ENCODE results near the gene DMBT1.

Gene DMBT1

GRCh38 chr10:122560279-122560804, at the start of gene DMBT1:
TSS of gene DMBT1 (plus strand) at chr10:122560754. CDS start at chr10:122560771, 17 bp downstream.
- no peak for DNase-seq (ENCODE audit: low spot score)

GRCh38 chr10:122513053-122513452, 47.5 kb upstream of the DMBT1 start:
- DNase-seq (ENCODE audit: low spot score): no peak

GRCh38 chr10:122514045-122514840, 46.3 kb upstream of the DMBT1 start:
- DNase-seq (ENCODE audit: low spot score): no peak

GRCh38 chr10:122515022-122515424, 45.5 kb upstream of the DMBT1 start:
- DNase-seq (ENCODE audit: low spot score): no peak

DNA sequence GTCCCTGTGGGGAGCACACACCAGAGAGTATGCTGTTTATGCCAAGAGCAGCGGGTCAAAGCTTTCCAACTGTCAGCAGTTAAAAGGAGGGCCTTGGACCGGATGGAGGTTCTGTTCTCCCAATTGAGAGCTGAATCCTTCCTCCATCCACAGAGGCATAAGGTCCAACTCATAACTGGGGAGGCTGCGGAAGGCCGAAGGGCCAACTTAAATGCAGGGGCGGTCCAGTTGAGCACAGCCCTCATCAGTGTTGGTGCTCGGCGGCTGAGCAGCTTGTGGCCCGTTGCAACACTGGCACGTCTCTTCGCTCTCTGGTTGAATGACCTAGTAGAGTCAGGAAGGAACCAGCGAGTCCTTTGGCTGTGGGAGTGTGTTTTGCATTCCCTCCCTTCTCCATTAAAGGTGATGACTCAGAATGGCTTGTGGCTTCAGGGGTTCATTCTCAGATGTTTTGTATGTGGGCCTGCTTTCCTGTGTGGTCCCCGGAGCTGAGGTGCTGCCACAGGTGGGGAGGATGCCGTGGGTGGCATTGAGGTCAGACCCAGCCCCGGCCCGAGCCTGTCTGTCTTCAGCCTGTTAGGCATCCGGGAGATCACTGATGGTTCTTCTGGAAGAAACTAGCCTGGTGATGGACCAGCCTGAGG, 44.8 kb upstream of the DMBT1 start:
- no peak for DNase-seq (ENCODE audit: low spot score)

DNA sequence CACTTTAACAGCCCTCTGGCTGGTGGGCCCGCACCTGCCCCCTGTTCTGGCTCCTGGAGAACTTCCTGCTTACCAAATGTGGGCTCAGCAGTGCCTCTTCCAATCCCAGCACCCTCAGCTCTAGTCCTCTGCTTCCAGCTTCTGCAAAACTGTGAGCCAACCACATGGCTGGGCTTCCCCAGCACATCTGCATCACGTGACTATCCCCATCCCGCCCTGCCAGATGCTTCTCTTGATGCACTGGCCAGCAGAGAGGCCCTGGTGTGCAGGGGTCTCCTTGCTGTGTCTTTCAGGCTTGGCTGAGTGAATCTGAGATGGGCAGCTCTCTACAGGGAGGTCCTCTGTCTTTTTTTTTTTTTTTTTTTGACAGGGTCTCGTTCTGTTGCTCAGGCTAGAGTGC, 43.8 kb upstream of the DMBT1 start:
- no peak for DNase-seq (ENCODE audit: low spot score)

DNA sequence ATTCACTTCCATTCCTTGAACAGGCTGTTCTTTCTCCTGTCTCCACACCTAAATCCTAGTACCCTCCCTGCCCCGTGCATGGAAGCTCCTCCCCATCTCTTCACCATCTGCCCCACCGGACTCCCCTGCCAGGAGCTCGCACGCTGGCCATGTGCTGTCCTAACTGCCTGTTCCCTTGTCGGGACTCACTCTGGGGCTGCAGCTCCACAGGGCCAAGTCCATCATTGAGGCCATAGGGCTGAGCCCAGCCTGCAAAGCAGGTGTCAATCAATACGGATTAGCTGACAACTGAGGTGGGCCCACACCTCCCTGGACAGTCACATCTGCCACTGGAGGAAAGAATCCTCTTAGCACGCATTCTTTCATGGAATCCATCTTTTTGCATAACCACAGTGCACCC, 41.4 kb upstream of the DMBT1 start:
- DNase-seq (ENCODE audit: low spot score): no peak

GRCh38 chr10:122519873-122520272, 40.7 kb upstream of the DMBT1 start:
- no peak for DNase-seq (ENCODE audit: low spot score)

- no peak for DNase-seq (ENCODE audit: low spot score)
Measured at GRCh38 chr10:122521011-122521410, 39.5 kb upstream of the DMBT1 start.

DNA sequence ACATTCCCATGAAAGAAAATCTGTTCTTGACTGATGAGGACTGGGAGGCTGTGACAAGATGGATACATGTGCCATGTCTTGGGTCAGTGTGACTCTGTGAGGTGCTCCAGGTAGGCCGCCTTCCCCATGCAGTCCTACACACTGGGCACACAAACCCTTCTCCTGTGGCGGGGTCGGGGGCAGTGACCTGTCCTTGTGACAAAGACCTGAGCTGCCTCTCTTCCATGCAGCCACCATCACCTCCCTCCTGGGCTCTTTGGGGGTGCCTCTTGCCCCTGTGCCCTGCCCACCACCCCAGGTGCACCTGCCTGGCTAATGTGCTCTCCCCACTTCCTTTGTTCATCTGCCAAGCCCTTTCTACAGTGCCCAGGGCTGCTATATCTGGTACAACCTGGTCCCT, 35.7 kb upstream of the DMBT1 start:
- no peak for DNase-seq (ENCODE audit: low spot score)

- peak; percentile 78 for DNase-seq (ENCODE audit: low spot score)
Measured at GRCh38 chr10:122525788-122526187, 34.8 kb upstream of the DMBT1 start.

GRCh38 chr10:122526892-122527291, 33.7 kb upstream of the DMBT1 start:
- DNase-seq (ENCODE audit: low spot score): no peak

- no peak for DNase-seq (ENCODE audit: low spot score)
Measured at GRCh38 chr10:122530177-122530576, 30.4 kb upstream of the DMBT1 start.

DNA sequence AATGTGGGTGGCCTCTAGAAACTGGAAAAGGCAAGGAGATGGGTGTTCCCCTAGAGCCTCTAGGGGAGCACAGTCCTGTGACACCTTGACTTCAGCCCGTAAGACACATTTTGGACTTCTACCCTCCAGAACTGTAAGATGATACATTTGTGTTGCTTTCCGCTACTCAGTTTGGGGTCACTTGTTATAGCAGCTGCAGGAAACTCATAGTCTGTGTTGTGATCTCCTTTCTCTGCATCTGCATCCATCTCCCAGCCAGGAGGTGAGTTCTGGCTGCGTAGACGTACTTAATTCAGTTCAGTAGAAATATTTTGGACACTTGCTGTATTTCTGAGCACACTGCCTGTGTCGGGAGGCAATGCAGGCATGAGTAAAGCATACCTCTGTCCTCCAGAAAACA, 29.3 kb upstream of the DMBT1 start:
- DNase-seq (ENCODE audit: low spot score): no peak

DNA sequence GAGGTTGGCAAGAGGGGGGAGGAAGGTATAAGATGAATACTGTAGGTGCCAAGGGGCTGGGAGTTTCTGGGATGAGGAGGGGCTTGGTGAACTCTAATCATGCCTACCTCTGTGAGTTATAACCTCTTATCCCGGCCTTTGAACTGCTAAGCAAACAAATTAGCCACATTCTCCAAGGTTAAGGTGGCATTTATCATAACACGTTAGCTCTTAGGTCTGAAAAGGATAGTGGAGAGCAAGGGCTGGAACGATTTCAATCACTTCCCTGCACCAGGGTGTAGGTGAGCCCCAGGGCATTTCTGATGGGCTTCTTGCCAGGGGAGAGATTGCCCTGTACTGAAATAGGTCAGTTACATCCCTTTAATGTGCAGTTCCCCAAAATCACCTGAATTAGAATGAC, 28.6 kb upstream of the DMBT1 start:
- no peak for DNase-seq (ENCODE audit: low spot score)

GRCh38 chr10:122532601-122533296, 27.8 kb upstream of the DMBT1 start:
- no peak for DNase-seq (ENCODE audit: low spot score)

DNA sequence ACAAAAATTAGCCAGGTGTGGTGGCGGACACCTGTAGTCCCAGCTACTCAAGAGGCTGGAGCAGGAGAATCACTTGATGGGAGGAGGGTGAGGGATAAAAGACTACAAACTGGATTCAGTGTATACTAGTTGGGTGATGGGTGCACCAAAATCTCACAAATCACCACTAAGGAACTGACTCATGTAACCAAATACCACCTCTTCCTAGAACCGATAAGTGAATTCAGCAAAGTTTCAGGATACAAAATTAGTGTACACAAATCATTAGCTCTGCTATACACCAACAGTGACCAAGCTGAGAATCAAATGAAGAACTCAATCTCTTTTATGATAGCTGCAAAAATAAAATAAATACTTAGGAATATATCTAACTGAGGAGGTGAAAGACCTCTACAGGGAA, 23.0 kb upstream of the DMBT1 start:
- DNase-seq (ENCODE audit: low spot score): no peak

DNA sequence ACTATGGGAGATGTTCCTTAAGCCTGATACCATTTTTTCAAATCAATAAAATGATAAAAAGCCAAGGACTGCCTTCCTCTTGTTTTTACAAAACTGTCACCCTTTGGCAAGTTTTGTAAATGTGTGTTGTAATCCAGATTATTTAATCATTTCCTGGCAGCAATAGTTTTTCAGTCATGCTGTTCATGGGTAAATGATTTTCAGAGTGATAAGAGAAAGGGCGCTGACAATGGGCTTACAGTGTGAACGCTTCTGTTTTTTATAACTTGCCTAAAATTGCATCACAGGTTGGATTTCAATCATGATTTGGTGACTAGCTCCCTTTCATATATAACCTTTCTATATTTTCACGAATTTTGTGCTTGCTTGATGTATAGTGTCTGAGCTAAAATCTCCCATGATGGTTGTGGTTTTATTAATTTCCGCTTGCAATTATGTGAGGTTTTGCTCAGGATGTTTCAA, 19.0 kb upstream of the DMBT1 start:
- DNase-seq (ENCODE audit: low spot score): no peak

- no peak for DNase-seq (ENCODE audit: low spot score)
Measured at GRCh38 chr10:122543676-122544445, 16.7 kb upstream of the DMBT1 start.

- DNase-seq (ENCODE audit: low spot score): no peak
Measured at GRCh38 chr10:122544493-122544892, 16.1 kb upstream of the DMBT1 start.

DNA sequence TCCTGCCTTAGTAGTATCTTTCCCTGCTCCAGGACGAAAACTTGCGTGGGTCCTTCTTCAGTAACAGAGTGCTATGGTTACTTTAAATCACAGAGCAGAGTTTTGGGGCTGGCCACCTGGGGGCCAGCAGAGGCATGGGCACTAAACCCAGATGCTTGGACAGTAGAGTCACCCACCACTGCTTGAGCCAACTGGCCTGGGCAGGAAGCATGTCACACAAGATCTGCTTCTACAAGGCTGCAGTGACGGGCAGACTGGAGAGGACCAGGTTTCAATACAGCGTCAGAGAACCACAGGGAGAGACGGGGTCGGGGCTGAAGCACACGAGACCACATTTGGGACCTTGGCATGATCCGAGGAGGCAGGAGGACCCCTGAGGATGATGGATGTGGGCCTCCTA, 14.3 kb upstream of the DMBT1 start:
- DNase-seq (ENCODE audit: low spot score): no peak
